IMR-90 (cell line): Measurements from ENCODE around the gene MAGEA1. TPM values are rescaled to one million over a fixed set of nuclear protein-coding genes. Genes with fewer than 3 reads are reported as not detected.

Source experiments
- ATAC-seq: fragments of 200-7000 bp; cut with Tn5 transposase; 2 replicates; pipeline ENCODE4 v1.9.1; 2020; ENCODE audit warnings: low read depth, mild to moderate bottlenecking, moderate library complexity
- BruUV-seq: library from RNA; stranded (reverse); fragments of 400-500 nt; replicated peaks from 2 replicates; lab custom pipeline; 2021; lab: Mats Ljungman, UMichigan
- CTCF ChIA-PET: fragments of 300-600 bp; formaldehyde crosslinking; extraction: SDS; loops from one replicate; lab custom pipeline; 2021; ENCODE audit warnings: antibody characterized with exemption; lab: Yijun Ruan, JAX
- POLR2A ChIA-PET: fragments of 300-600 bp; sonication (Branson Sonifier 250); formaldehyde crosslinking; loops from one replicate; lab custom pipeline; 2022; ENCODE audit warnings: antibody characterized with exemption; ENCODE audit not compliant: unreplicated experiment; lab: Charles Lee
- DNase-seq: peaks from one replicate; pipeline ENCODE4 v3.0.0; 2013
- H2AFZ ChIP-seq: replicated peaks from 2 replicates; pipeline ENCODE3; 2013; ENCODE audit warnings: low read length, mild to moderate bottlenecking; ENCODE audit not compliant: poor library complexity
- H2AK5ac ChIP-seq: 2 replicates; pipeline ENCODE4 v1.6.1; 2013; ENCODE audit warnings: low read depth, low read length, inconsistent platforms
- H2AK9ac ChIP-seq: replicated peaks from 2 replicates; pipeline ENCODE3; 2013; ENCODE audit warnings: mild to moderate bottlenecking, low read depth, low read length, moderate library complexity; ENCODE audit not compliant: poor library complexity
- H2BK120ac ChIP-seq: 2 replicates; pipeline ENCODE4 v1.6.1; 2013; ENCODE audit warnings: low read depth, low read length, inconsistent platforms
- H2BK15ac ChIP-seq: 3 replicates; pipeline ENCODE4 v1.6.1; 2013; ENCODE audit warnings: low read depth, low read length, inconsistent platforms
- H2BK20ac ChIP-seq: 2 replicates; pipeline ENCODE4 v1.6.1; 2013; ENCODE audit warnings: low read depth, mild to moderate bottlenecking, inconsistent platforms, low read length, moderate library complexity
- H2BK5ac ChIP-seq: 2 replicates; pipeline ENCODE4 v1.6.1; 2013; ENCODE audit warnings: mild to moderate bottlenecking, low read depth, low read length, inconsistent platforms; ENCODE audit not compliant: poor library complexity, severe bottlenecking
- H3K14ac ChIP-seq: replicated peaks from 2 replicates; pipeline ENCODE4 v1.6.1; 2013; ENCODE audit warnings: low read depth, low read length, inconsistent platforms
- H3K18ac ChIP-seq: 2 replicates; pipeline ENCODE4 v1.6.1; 2013; ENCODE audit warnings: low read depth, low read length, control low read depth
- H3K23ac ChIP-seq: 2 replicates; pipeline ENCODE4 v1.6.1; 2013; ENCODE audit warnings: low read depth, low read length, inconsistent platforms
- H3K27ac ChIP-seq: 2 replicates; pipeline ENCODE4 v1.5.1; 2013; ENCODE audit warnings: mild to moderate bottlenecking, control low read depth, low read length; ENCODE audit not compliant: insufficient read depth
- H3K27me3 ChIP-seq: 2 replicates; pipeline ENCODE4 v1.6.1; 2013; ENCODE audit warnings: low read length; ENCODE audit not compliant: control insufficient read depth, insufficient read depth
- H3K36me3 ChIP-seq: 2 replicates; pipeline ENCODE4 v1.6.1; 2013; ENCODE audit warnings: low read length, mixed read lengths; ENCODE audit not compliant: control insufficient read depth, insufficient read depth
- H3K4ac ChIP-seq: 2 replicates; pipeline ENCODE4 v1.6.1; 2013; ENCODE audit warnings: low read depth, low read length, inconsistent platforms
- H3K4me1 ChIP-seq: 2 replicates; pipeline ENCODE4 v1.6.1; 2013; ENCODE audit warnings: low read length, mixed read lengths; ENCODE audit not compliant: control insufficient read depth, insufficient read depth
- H3K4me2 ChIP-seq: 2 replicates; pipeline ENCODE4 v1.6.1; 2013; ENCODE audit warnings: low read depth, mild to moderate bottlenecking, control low read depth, low read length, moderate library complexity
- H3K4me3 ChIP-seq: 2 replicates; pipeline ENCODE4 v1.5.1; 2013; ENCODE audit warnings: low read depth, mild to moderate bottlenecking, control low read depth, low read length, moderate library complexity; ENCODE audit not compliant: insufficient read depth
- H3K56ac ChIP-seq: 2 replicates; pipeline ENCODE4 v1.6.1; 2013; ENCODE audit warnings: low read length, inconsistent platforms; ENCODE audit not compliant: insufficient read depth; ENCODE audit errors: extremely low read depth
- H3K79me1 ChIP-seq, 2 experiments: 2 replicates each; pipeline ENCODE4 v1.6.1; 2013; ENCODE audit warnings: low read length in 2 of 2, inconsistent platforms in 1 of 2, low read depth in 1 of 2
- H3K9ac ChIP-seq: 2 replicates; pipeline ENCODE4 v1.6.1; 2013; ENCODE audit warnings: low read depth, low read length, control low read depth
- H3K9me1 ChIP-seq: 2 replicates; pipeline ENCODE4 v1.6.1; 2013; ENCODE audit warnings: low read length, inconsistent platforms; ENCODE audit not compliant: insufficient read depth
- H3K9me3 ChIP-seq: 2 replicates; pipeline ENCODE4 v1.6.1; 2013; ENCODE audit warnings: low read length; ENCODE audit not compliant: control insufficient read depth, insufficient read depth
- H4K20me1 ChIP-seq: 2 replicates; pipeline ENCODE4 v1.6.1; 2013; ENCODE audit warnings: low read length, inconsistent platforms; ENCODE audit not compliant: insufficient read depth
- H4K5ac ChIP-seq: 2 replicates; pipeline ENCODE4 v1.6.1; 2013; ENCODE audit warnings: mild to moderate bottlenecking, low read depth, low read length, control low read depth
- H4K8ac ChIP-seq, 2 experiments: 2 replicates each; pipeline ENCODE4 v1.6.1; 2013; ENCODE audit warnings: low read depth in 2 of 2, low read length in 2 of 2, control low read depth in 1 of 2, inconsistent platforms in 1 of 2
- H4K91ac ChIP-seq: 2 replicates; pipeline ENCODE4 v1.6.1; 2013; ENCODE audit warnings: low read depth, low read length, inconsistent platforms; ENCODE audit not compliant: insufficient read depth
- BHLHE40 ChIP-seq: fragments of 150-350 bp; IDR thresholded peaks from 2 replicates; pipeline ENCODE4 v1.6.1; 2016; ENCODE audit warnings: mild to moderate bottlenecking, low read depth, low read length
- CEBPB ChIP-seq: IDR thresholded peaks from 2 replicates; pipeline ENCODE4 v1.6.1; 2012; ENCODE audit warnings: low read depth, low read length, improper control_type of control experiment
- CHD1 ChIP-seq: IDR thresholded peaks from 2 replicates; pipeline ENCODE4 v1.6.1; 2012; ENCODE audit warnings: low read depth, low read length, improper control_type of control experiment
- CTCF ChIP-seq: conservative IDR thresholded peaks from 2 replicates; pipeline ENCODE4 v1.5.1; 2012; ENCODE audit warnings: mild to moderate bottlenecking, low read depth, low read length, improper control_type of control experiment
- ELK1 ChIP-seq: fragments of 150-350 bp; IDR thresholded peaks from 2 replicates; pipeline ENCODE4 v1.6.1; 2016; ENCODE audit warnings: low read depth, mild to moderate bottlenecking, low read length, moderate library complexity, borderline replicate concordance
- FOS ChIP-seq: fragments of 150-350 bp; IDR thresholded peaks from 2 replicates; pipeline ENCODE4 v1.6.1; 2016; ENCODE audit warnings: low read depth, low read length
- MAFK ChIP-seq: IDR thresholded peaks from 2 replicates; pipeline ENCODE4 v1.6.1; 2012; ENCODE audit warnings: low read depth, low read length, improper control_type of control experiment
- MAZ ChIP-seq: IDR thresholded peaks from 2 replicates; pipeline ENCODE4 v1.6.1; 2012; ENCODE audit warnings: low read depth, mild to moderate bottlenecking, low read length, improper control_type of control experiment, moderate library complexity, borderline replicate concordance
- MXI1 ChIP-seq: IDR thresholded peaks from 2 replicates; pipeline ENCODE4 v1.6.1; 2012; ENCODE audit warnings: low read depth, mild to moderate bottlenecking, low read length, moderate library complexity, borderline replicate concordance
- NFE2L2 ChIP-seq: fragments of 150-350 bp; IDR thresholded peaks from 2 replicates; pipeline ENCODE4 v1.6.1; 2016; ENCODE audit warnings: low read depth, mild to moderate bottlenecking, low read length
- POLR2A ChIP-seq: IDR thresholded peaks from 2 replicates; pipeline ENCODE4 v1.6.1; 2012; ENCODE audit warnings: mild to moderate bottlenecking, low read depth, low read length
- RAD21 ChIP-seq: IDR thresholded peaks from 2 replicates; pipeline ENCODE4 v1.6.1; 2012; ENCODE audit warnings: low read length, improper control_type of control experiment
- RCOR1 ChIP-seq: IDR thresholded peaks from 2 replicates; pipeline ENCODE4 v1.6.1; 2012; ENCODE audit warnings: mild to moderate bottlenecking, low read length, improper control_type of control experiment; ENCODE audit not compliant: insufficient replicate concordance
- RFX5 ChIP-seq: IDR thresholded peaks from 2 replicates; pipeline ENCODE4 v1.8.0; 2012; ENCODE audit warnings: low read depth, mild to moderate bottlenecking, low read length, moderate library complexity
- SMC3 ChIP-seq: fragments of 150-350 bp; IDR thresholded peaks from 2 replicates; pipeline ENCODE4 v1.6.1; 2016; ENCODE audit warnings: low read depth, mild to moderate bottlenecking, antibody characterized with exemption, low read length, moderate library complexity
- USF2 ChIP-seq: fragments of 150-350 bp; IDR thresholded peaks from 2 replicates; pipeline ENCODE4 v1.6.1; 2017; ENCODE audit warnings: mild to moderate bottlenecking, antibody characterized with exemption, low read length, low read depth
- WGBS, 2 experiments: methylation state at CpG; one replicate each; pipeline versions ENCODE4 v1.1.5 to v1.1.7; 2013; ENCODE audit warnings: missing lambda C conversion rate in 2 of 2; ENCODE audit not compliant: insufficient read length in 1 of 2; ENCODE audit errors: extremely low coverage in 2 of 2; 5-methylcytosine and 5-hydroxymethylcytosine counted together
- dilution Hi-C: fragments of 300-500 bp; cut with HindIII; formaldehyde crosslinking; loops from one replicate; pipeline ENCODE4 v1.14.3; 2018; ENCODE audit warnings: low sequenced_read_pairs; ENCODE audit not compliant: unreplicated experiment
- in situ Hi-C: fragments of 300-500 bp; cut with MboI; formaldehyde crosslinking; loops from 3 replicates; pipeline ENCODE4 v1.14.3; 2019; ENCODE audit warnings: low sequenced_read_pairs, inconsistent platforms, mixed read lengths
- intact Hi-C: fragments of 100-400 bp; cut with micrococcal nuclease; formaldehyde crosslinking; loops from 2 replicates; pipeline ENCODE4 v1.10.0; 2022
- polyA plus RNA-seq, 3 experiments: library from polyadenylated mRNA; depleted of rRNA; stranded (reverse); fragments of >200 nt; gene quantifications; 2 replicates each; pipeline ENCODE4 v1.2.3, GENCODE V29; 2012; ENCODE audit warnings: low replicate concordance in 1 of 3
- total RNA-seq: library from RNA; depleted of rRNA; stranded (reverse); fragments of >200 nt; gene quantifications from 2 replicates; pipeline ENCODE4 v1.2.3, GENCODE V29; 2012

MAGEA1 gene
- total and polyA plus RNA-seq, 2 of the 4 experiments (the other 2 are of a cell fraction), result not detected

- no peaks in the 10 kb centered on the region; the same call in 1 of the 2 replicates for H3K9me3 ChIP-seq
- H3K14ac ChIP-seq, result no peak overlapping the region
- no TSS peak for BruUV-seq
- WGBS, 2 experiments, result no CpG with 5 or more reads among the region's 4 CpGs
- H4K8ac ChIP-seq, result no peak overlapping the region
- no peak overlapping the region for H3K4me3 ChIP-seq
- no peak overlapping the region for H3K27ac ChIP-seq
- H2BK15ac ChIP-seq, result no peak overlapping the region
- no peak overlapping the region for H2AK5ac ChIP-seq
- no peak overlapping the region for H2BK20ac ChIP-seq
- no peak overlapping the region for H2BK5ac ChIP-seq
- H2BK120ac ChIP-seq, result no peak overlapping the region
- H3K9me1 ChIP-seq, result no peaks in the 10 kb centered on the region
- H2AK9ac ChIP-seq, result no peak overlapping the region
- no peaks in the 10 kb centered on the region for H3K79me1 ChIP-seq
- no peak overlapping the region for H4K5ac ChIP-seq
- H4K20me1 ChIP-seq, result no peaks in the 10 kb centered on the region
- ChIA-PET CTCF (no interaction called here), POLR2A (no interaction called here)
- no peaks in the 10 kb centered on the region for H3K36me3 ChIP-seq
- no peak overlapping the region for H4K91ac ChIP-seq
- no peaks in the 10 kb centered on the region for H3K4me1 ChIP-seq
- dilution Hi-C loops, result no loop called here
- H3K56ac ChIP-seq, result no peak overlapping the region
- TF ChIP-seq POLR2A, result no peak
- TF ChIP-seq RFX5, result no peak
- TF ChIP-seq ELK1, result no peak
- TF ChIP-seq RAD21, result no peak
- TF ChIP-seq BHLHE40, result no peak
- TF ChIP-seq MAFK, result no peak
- no peak for TF ChIP-seq MAZ
- no peak for TF ChIP-seq CTCF
- TF ChIP-seq NFE2L2, result no peak
- TF ChIP-seq FOS, result no peak
- TF ChIP-seq USF2, result no peak
- TF ChIP-seq CEBPB, result no peak
- no peak for TF ChIP-seq CHD1
- no peak for TF ChIP-seq SMC3
- no peak for TF ChIP-seq MXI1
- TF ChIP-seq RCOR1, result no peak
- H3K9ac ChIP-seq, result no peak overlapping the region
- no peak for DNase-seq
- intact Hi-C loops, result no loop called here
- no peak overlapping the region for H2AFZ ChIP-seq
- no peak for ATAC-seq
- H3K4ac ChIP-seq, result no peak overlapping the region
- in situ Hi-C loops, result loop anchor here (25.0 kb wide), 1 partner anchor 230 kb away; the partner anchor contains the start of genes PNMA6E and ZFP92
- H3K4me2 ChIP-seq, result no peak overlapping the region
- H3K18ac ChIP-seq, result no peak overlapping the region
- H3K27me3 ChIP-seq, result peaks cover 2% of the 10 kb centered on the region; the same call in 1 of the 2 replicates
- H3K23ac ChIP-seq, result no peak overlapping the region
Observed at GRCh38 chrX:153181822-153182221, 2.7 kb downstream of the MAGEA1 start.
